Prostate gland (tissue), 2 donors: ENCODE results near the gene IRS1. TPM values are rescaled to one million over a fixed set of nuclear protein-coding genes. Genes with fewer than 3 reads are reported as not detected.
A peak's percentile ranks its signal among the peaks of the same experiment; 100 is the strongest.

Experiments
- DNase-seq: peaks from one replicate; pipeline ENCODE4 v3.0.0-alpha.2; 2019; ENCODE audit warnings: low spot score
- H3K27ac ChIP-seq, 2 donors: fragments of 200-600 bp; sonication (generic); 2 replicates each; pipeline ENCODE4 v1.5.1; 2017 to 2019
- H3K27me3 ChIP-seq: fragments of 200-600 bp; sonication (generic); replicated peaks from 2 replicates; pipeline ENCODE4 v1.5.1; 2019; ENCODE audit not compliant: insufficient read depth
- H3K36me3 ChIP-seq, 2 donors: fragments of 200-600 bp; sonication (generic); 1 replicate in 1 of 2; 2 replicates in 1 of 2; pipeline versions ENCODE4 v1.5.1 to v1.8.1; 2017 to 2019
- H3K4me1 ChIP-seq: fragments of 200-600 bp; sonication (generic); replicated peaks from 2 replicates; pipeline ENCODE4 v1.5.1; 2019
- H3K4me3 ChIP-seq, 2 donors: fragments of 200-600 bp; sonication (generic); 2 replicates each; pipeline ENCODE4 v1.5.1; 2017 to 2019
- H3K9me3 ChIP-seq: fragments of 200-600 bp; sonication (generic); 2 replicates; pipeline ENCODE4 v1.5.1; 2017
- CTCF ChIP-seq, 4 experiments: fragments of 200-600 bp in 2 of 4; fragments of 450-650 bp in 2 of 4; sonication (generic) in 2 of 4; IDR thresholded peaks; 1 replicate in 3 of 4; 2 replicates in 1 of 4; pipeline ENCODE4 v1.5.1; 2016 to 2019; ENCODE audit warnings: antibody characterized with exemption in 4 of 4, mild to moderate bottlenecking in 2 of 4, moderate library complexity in 2 of 4
- POLR2A ChIP-seq: fragments of 450-650 bp; IDR thresholded peaks from one replicate; pipeline ENCODE4 v1.6.1; 2016; ENCODE audit warnings: antibody characterized with exemption, mild to moderate bottlenecking
- POLR2AphosphoS5 ChIP-seq: sonication (generic); formaldehyde crosslinking; IDR thresholded peaks from one replicate; pipeline ENCODE4 v1.6.1; 2017; ENCODE audit warnings: antibody characterized with exemption
- WGBS: methylation state at CpG from one replicate; pipeline ENCODE4 v1.1.5; 2018; 5-methylcytosine and 5-hydroxymethylcytosine counted together
- intact Hi-C: fragments of 100-400 bp; cut with DNase I; formaldehyde crosslinking; loops from one replicate; pipeline ENCODE4 v1.14.2; 2022
- total RNA-seq, 2 donors: library from RNA; depleted of rRNA; stranded (reverse); fragments of >200 nt; gene quantifications; one replicate each; pipeline ENCODE4 v1.1.0, GENCODE V29; 2016

Gene IRS1
- total RNA-seq, 2 donors from 2014 or later = 37.6 to 40.6 TPM

- no peak overlapping the region for H3K4me3 ChIP-seq
- no peaks in the 10 kb centered on the region for H3K9me3 ChIP-seq
- 46% methylated on average over 3 of the region's 3 CpGs for WGBS
- no peak overlapping the region for H3K27ac ChIP-seq
- no peak for TF ChIP-seq POLR2A
- TF ChIP-seq CTCF (IDR thresholded peaks at IDR 0.05) = no peak
- TF ChIP-seq POLR2AphosphoS5 = no peak
- H3K27me3 ChIP-seq = no peaks in the 10 kb centered on the region
- no peak for DNase-seq
- no peaks in the 10 kb centered on the region for H3K36me3 ChIP-seq
- peaks cover 3% of the 10 kb centered on the region for H3K4me1 ChIP-seq
- intact Hi-C loops = no loop called here
These were observed 27.0 kb downstream of the IRS1 start for GRCh38 chr2:226772389-226773179.

DNA sequence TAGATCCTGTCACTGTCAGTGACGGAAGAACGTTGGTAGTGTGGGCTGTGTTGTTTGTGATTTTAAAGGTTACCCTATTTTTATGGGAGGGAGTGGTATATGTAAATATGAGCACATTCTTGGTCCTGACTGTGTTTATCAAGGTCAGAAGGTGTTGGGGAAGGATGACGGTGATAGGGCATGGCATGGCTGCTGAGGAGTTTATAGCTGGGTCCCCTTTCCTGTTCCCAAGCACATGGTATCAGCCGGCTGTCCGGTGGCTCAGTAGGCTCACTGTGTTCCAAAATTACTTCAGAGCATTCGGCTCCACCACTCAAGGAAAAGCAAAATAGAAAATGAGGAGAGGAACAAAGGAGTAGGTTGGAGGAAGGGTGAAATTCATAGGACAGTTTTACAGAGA is 28.6 kb downstream of the IRS1 start:
- no peak for DNase-seq
- Histone ChIP-seq H3K4me1 (peaks cover 3% of the 10 kb centered on the region), H3K27ac (peak overlapping the region; percentile 13 to 44), H3K27me3 (no peaks in the 10 kb centered on the region), H3K36me3 (no peaks in the 10 kb centered on the region), H3K4me3 (no peak overlapping the region), H3K9me3 (no peaks in the 10 kb centered on the region)
- intact Hi-C loops = no loop called here
- 23% methylated on average over 6 of the region's 6 CpGs for WGBS
- TF ChIP-seq POLR2A = no peak
- no peak for TF ChIP-seq POLR2AphosphoS5
- TF ChIP-seq CTCF (IDR thresholded peaks at IDR 0.05) = no peak

- intact Hi-C loops = no loop called here
- Histone ChIP-seq H3K9me3 (no peaks in the 10 kb centered on the region), H3K4me3 (no peak overlapping the region), H3K27ac (no peak overlapping the region), H3K27me3 (no peaks in the 10 kb centered on the region), H3K36me3 (no peaks in the 10 kb centered on the region), H3K4me1 (no peaks in the 10 kb centered on the region)
- DNase-seq = no peak
- WGBS = 93% methylated on average over 5 of the region's 5 CpGs
- no peak for TF ChIP-seq POLR2AphosphoS5
- TF ChIP-seq POLR2A = no peak
- TF ChIP-seq CTCF (IDR thresholded peaks at IDR 0.05) = no peak
These were observed 32.4 kb downstream of the IRS1 start for GRCh38 chr2:226767056-226767813.

DNA sequence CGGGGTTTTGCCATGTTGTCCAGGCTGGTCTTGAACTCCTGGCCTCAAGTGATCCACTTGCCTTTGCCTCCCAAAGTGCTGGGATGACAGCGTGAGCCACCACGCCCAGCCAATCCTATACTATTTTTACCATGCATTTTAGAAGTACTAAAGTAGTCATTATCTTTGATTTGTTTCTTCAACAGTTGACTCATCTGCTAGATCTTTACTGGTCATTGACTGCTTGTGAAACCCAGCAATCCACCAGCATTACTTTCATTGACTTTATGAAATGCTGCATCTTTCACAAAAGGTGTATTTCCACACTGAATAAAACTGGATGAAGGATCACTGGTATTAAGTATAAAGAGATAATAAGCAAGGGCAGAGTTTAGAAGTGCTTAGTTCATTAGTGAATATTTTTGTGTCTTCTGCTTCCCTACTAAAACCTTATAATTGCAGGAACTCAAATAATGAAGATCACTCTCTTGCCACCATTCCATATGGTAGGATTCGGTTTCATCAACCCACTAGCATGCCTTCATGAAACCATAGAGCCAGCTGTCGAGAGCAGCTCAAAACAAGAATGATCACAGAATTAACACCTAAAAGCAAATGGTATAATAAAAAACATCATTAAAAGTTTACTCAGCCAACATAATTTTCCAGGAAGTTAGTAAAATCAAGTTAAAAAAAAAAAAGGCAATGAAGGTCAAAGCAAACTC is 33.1 kb downstream of the IRS1 start:
- DNase-seq = no peak
- H3K36me3 ChIP-seq = no peaks in the 10 kb centered on the region
- no peak overlapping the region for H3K27ac ChIP-seq
- intact Hi-C loops = no loop called here
- H3K4me1 ChIP-seq = no peaks in the 10 kb centered on the region
- TF ChIP-seq POLR2A = no peak
- no peak for TF ChIP-seq POLR2AphosphoS5
- no peak for TF ChIP-seq CTCF (IDR thresholded peaks at IDR 0.05)
- WGBS = over 99% methylated on average over 5 of the region's 5 CpGs
- H3K27me3 ChIP-seq = no peaks in the 10 kb centered on the region
- no peak overlapping the region for H3K4me3 ChIP-seq
- no peaks in the 10 kb centered on the region for H3K9me3 ChIP-seq
